H9 (cell line): ENCODE data around the gene FCGBP. TPM values are rescaled to one million over a fixed set of nuclear protein-coding genes. Genes with fewer than 3 reads are reported as not detected.
"Not testable (repeated sequence)": the region's sequence is repeated elsewhere in the genome, so short reads cannot be mapped to it uniquely, and the experiment has no call there.

ENCODE experiments used
- DNase-seq: peaks from one replicate; pipeline ENCODE4 v3.0.0-alpha.2; 2017
- H2AFZ ChIP-seq: one replicate; pipeline ENCODE4 v1.6.1; 2013; ENCODE audit warnings: mild to moderate bottlenecking, low read length, control low read depth, moderate library complexity
- H2AK5ac ChIP-seq: 2 replicates; pipeline ENCODE4 v1.6.1; 2013; ENCODE audit warnings: low read length, control low read depth, mixed read lengths; ENCODE audit not compliant: insufficient read length
- H2BK120ac ChIP-seq: one replicate; pipeline ENCODE4 v1.6.1; 2013; ENCODE audit warnings: low read depth, mild to moderate bottlenecking, low read length, control low read depth, inconsistent platforms; ENCODE audit not compliant: poor library complexity, severe bottlenecking
- H2BK12ac ChIP-seq: 2 replicates; pipeline ENCODE4 v1.6.1; 2013; ENCODE audit warnings: low read length, control low read depth, mixed read lengths, low read depth; ENCODE audit not compliant: insufficient read length
- H2BK15ac ChIP-seq: 2 replicates; pipeline ENCODE4 v1.6.1; 2013; ENCODE audit warnings: low read depth, low read length, control low read depth
- H2BK20ac ChIP-seq: one replicate; pipeline ENCODE4 v1.6.1; 2013; ENCODE audit warnings: low read depth, mild to moderate bottlenecking, low read length, control low read depth, inconsistent platforms; ENCODE audit not compliant: poor library complexity, severe bottlenecking
- H2BK5ac ChIP-seq: 2 replicates; pipeline ENCODE4 v1.6.1; 2013; ENCODE audit warnings: low read length, control low read depth, mixed read lengths; ENCODE audit not compliant: insufficient read length
- H3K14ac ChIP-seq: 2 replicates; pipeline ENCODE4 v1.6.1; 2013; ENCODE audit warnings: low read length, control low read depth; ENCODE audit not compliant: insufficient read depth
- H3K18ac ChIP-seq: 2 replicates; pipeline ENCODE4 v1.6.1; 2013; ENCODE audit warnings: low read depth, mild to moderate bottlenecking, mixed read lengths, low read length, control low read depth; ENCODE audit not compliant: insufficient read length
- H3K23ac ChIP-seq: 2 replicates; pipeline ENCODE4 v1.6.1; 2013; ENCODE audit warnings: low read length, control low read depth, mixed read lengths, low read depth; ENCODE audit not compliant: insufficient read length
- H3K23me2 ChIP-seq: 2 replicates; pipeline ENCODE4 v1.6.1; 2013; ENCODE audit warnings: low read depth, mild to moderate bottlenecking, mixed read lengths, low read length, control low read depth; ENCODE audit not compliant: insufficient read length, poor library complexity, severe bottlenecking
- H3K27ac ChIP-seq: 2 replicates; pipeline ENCODE4 v1.5.1; 2013; ENCODE audit warnings: low read length, control low read depth, mixed read lengths, low read depth; ENCODE audit not compliant: insufficient read length
- H3K27me3 ChIP-seq: 2 replicates; pipeline ENCODE4 v1.6.1; 2013; ENCODE audit warnings: low read length, control low read depth, inconsistent platforms; ENCODE audit not compliant: insufficient read depth
- H3K4ac ChIP-seq: 2 replicates; pipeline ENCODE4 v1.6.1; 2013; ENCODE audit warnings: low read depth, mild to moderate bottlenecking, control low read depth, inconsistent platforms, low read length, moderate library complexity
- H3K4me1 ChIP-seq: 2 replicates; pipeline ENCODE4 v1.6.1; 2013; ENCODE audit warnings: low read length, control low read depth, inconsistent platforms; ENCODE audit not compliant: insufficient read depth
- H3K4me2 ChIP-seq: 2 replicates; pipeline ENCODE4 v1.6.1; 2013; ENCODE audit warnings: low read length, control low read depth, mixed read lengths; ENCODE audit not compliant: insufficient read length, insufficient read depth
- H3K56ac ChIP-seq: 2 replicates; pipeline ENCODE4 v1.6.1; 2013; ENCODE audit warnings: low read depth, mild to moderate bottlenecking, mixed read lengths, low read length, control low read depth; ENCODE audit not compliant: insufficient read length
- H3K79me1 ChIP-seq: 2 replicates; pipeline ENCODE4 v1.6.1; 2013; ENCODE audit warnings: low read depth, mild to moderate bottlenecking, moderate library complexity, low read length, control low read depth, inconsistent platforms; ENCODE audit not compliant: insufficient read depth, poor library complexity, severe bottlenecking
- H3K79me2 ChIP-seq: 2 replicates; pipeline ENCODE4 v1.6.1; 2013; ENCODE audit warnings: low read length, control low read depth, inconsistent platforms; ENCODE audit not compliant: insufficient read depth
- H3K9ac ChIP-seq: 2 replicates; pipeline ENCODE4 v1.6.1; 2013; ENCODE audit warnings: low read length, control low read depth, mixed read lengths; ENCODE audit not compliant: insufficient read length; ENCODE audit errors: extremely low read depth
- H3K9me3 ChIP-seq: one replicate; pipeline ENCODE4 v1.6.1; 2013; ENCODE audit warnings: low read depth, low read length, inconsistent platforms; ENCODE audit not compliant: control insufficient read depth
- H3T11ph ChIP-seq: one replicate; pipeline ENCODE4 v1.6.1; 2013; ENCODE audit warnings: mild to moderate bottlenecking, low read length, control low read depth, inconsistent platforms
- H4K20me1 ChIP-seq: one replicate; pipeline ENCODE4 v1.6.1; 2013; ENCODE audit not compliant: control insufficient read depth, insufficient read length, insufficient read depth
- H4K5ac ChIP-seq: 2 replicates; pipeline ENCODE4 v1.6.1; 2013; ENCODE audit warnings: low read depth, mild to moderate bottlenecking, mixed read lengths, low read length, control low read depth; ENCODE audit not compliant: insufficient read length
- H4K8ac ChIP-seq: replicated peaks from 2 replicates; pipeline ENCODE4 v1.6.1; 2013; ENCODE audit warnings: low read length, control low read depth, mixed read lengths, low read depth; ENCODE audit not compliant: insufficient read length
- H4K91ac ChIP-seq: 2 replicates; pipeline ENCODE4 v1.6.1; 2013; ENCODE audit warnings: low read depth, mild to moderate bottlenecking, moderate library complexity, mixed read lengths, low read length, control low read depth; ENCODE audit not compliant: insufficient read length
- H3K27ac Mint-ChIP-seq, 3 experiments: 2 replicates in 2 of 3; 3 replicates in 1 of 3; pipeline ENCODE4 v1.8.0; 2020 to 2021; ENCODE audit warnings: mixed read lengths in 3 of 3, mild to moderate bottlenecking in 1 of 3, moderate library complexity in 1 of 3
- H3K27me3 Mint-ChIP-seq: 2 replicates; pipeline ENCODE4 v1.8.0; 2021; ENCODE audit warnings: low read depth, mild to moderate bottlenecking, moderate library complexity, mixed read lengths
- H3K36me3 Mint-ChIP-seq, 3 experiments: 2 replicates in 2 of 3; 3 replicates in 1 of 3; pipeline ENCODE4 v1.8.0; 2020 to 2021; ENCODE audit warnings: low read depth in 3 of 3, mixed read lengths in 3 of 3; ENCODE audit not compliant: insufficient read depth in 1 of 3
- H3K4me1 Mint-ChIP-seq, 2 experiments: 2 replicates each; pipeline ENCODE4 v1.8.0; 2020; ENCODE audit warnings: mixed read lengths in 2 of 2
- H3K4me3 Mint-ChIP-seq, 2 experiments: 2 replicates in 1 of 2; 3 replicates in 1 of 2; pipeline ENCODE4 v1.8.0; 2020 to 2021; ENCODE audit warnings: mild to moderate bottlenecking in 2 of 2, mixed read lengths in 2 of 2, moderate library complexity in 1 of 2
- H3K9me3 Mint-ChIP-seq, 2 experiments: 2 replicates in 1 of 2; 3 replicates in 1 of 2; pipeline ENCODE4 v1.8.0; 2020; ENCODE audit warnings: mild to moderate bottlenecking in 2 of 2, mixed read lengths in 2 of 2, moderate library complexity in 1 of 2
- whole genome bisulfite sequencing: extraction: QIAGEN DNeasy Blood & Tissue Kit; methylation state at CpG from one replicate; pipeline ENCODE4 v1.1.7; 2013; ENCODE audit warnings: missing lambda C conversion rate, low lambda C conversion rate, mixed read lengths; ENCODE audit not compliant: insufficient read length; ENCODE audit errors: extremely low coverage; 5-methylcytosine and 5-hydroxymethylcytosine counted together
- total RNA-seq: library from RNA; stranded (reverse); gene quantifications from 2 replicates; pipeline ENCODE4 v1.2.1, GENCODE V29; 2021

Gene FCGBP
- total RNA-seq, 1 experiment from 2014 or later, result 0.13 TPM

DNA sequence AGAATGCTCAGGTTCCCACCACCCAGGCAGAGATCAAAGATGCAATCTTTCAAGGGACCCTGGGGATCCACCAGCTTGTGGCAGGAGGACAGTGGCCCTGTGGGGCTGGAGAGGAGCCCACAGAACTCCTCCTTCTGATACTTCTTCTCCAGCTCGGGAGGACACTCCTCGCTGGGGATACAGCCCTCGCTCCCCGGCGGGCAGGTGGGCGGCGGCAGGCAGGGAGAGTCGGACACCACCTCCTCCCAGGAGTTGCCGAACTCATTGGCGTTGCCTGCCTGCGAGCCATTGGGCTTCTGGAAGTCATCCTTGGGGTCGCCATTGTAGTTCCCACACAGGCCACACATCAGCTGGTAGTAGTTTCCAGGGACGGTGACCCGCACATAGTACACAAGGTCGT, 32.1 kb downstream of the FCGBP start:
- H2BK12ac ChIP-seq, result not testable (repeated sequence)

DNA sequence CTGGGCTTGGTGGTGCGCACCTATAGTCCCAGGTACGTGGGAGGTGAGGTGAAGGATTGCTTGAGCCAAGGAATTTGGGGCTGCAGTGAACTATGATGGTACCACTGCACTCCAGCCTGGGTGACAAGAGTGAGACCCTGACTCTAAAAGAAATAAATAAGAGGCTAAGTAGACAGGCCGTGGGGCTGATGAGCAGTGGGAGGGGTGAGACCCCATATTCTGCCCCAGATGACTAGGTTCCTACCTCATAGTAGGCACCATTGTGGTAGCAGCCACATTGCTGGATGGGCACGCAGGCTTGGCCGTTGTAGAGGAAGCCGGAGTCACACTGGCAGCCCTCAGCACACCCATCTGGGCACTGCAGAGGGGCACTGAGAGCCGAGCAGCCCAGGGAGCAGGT, 32.8 kb downstream of the FCGBP start:
- not testable (repeated sequence) for H3K4me3 Mint-ChIP-seq, H3K14ac ChIP-seq, DNase-seq, H4K8ac ChIP-seq, H3K9me3 ChIP-seq, H3K23me2 ChIP-seq, H3K23ac ChIP-seq, H2BK120ac ChIP-seq, H2BK15ac ChIP-seq, H3K79me1 ChIP-seq, H4K20me1 ChIP-seq, H3K4me2 ChIP-seq, H3K27me3 Mint-ChIP-seq, H3K4ac ChIP-seq, H2BK20ac ChIP-seq, H4K5ac ChIP-seq, H3K56ac ChIP-seq, H3K27ac Mint-ChIP-seq, H4K91ac ChIP-seq, H3K36me3 Mint-ChIP-seq, H3K18ac ChIP-seq, H3K9me3 Mint-ChIP-seq, H3K4me1 ChIP-seq, H2AFZ ChIP-seq, H3K27me3 ChIP-seq, H2AK5ac ChIP-seq, H3K27ac ChIP-seq, H2BK5ac ChIP-seq, H3K79me2 ChIP-seq, H2BK12ac ChIP-seq, H3T11ph ChIP-seq, H3K4me1 Mint-ChIP-seq, H3K9ac ChIP-seq
- no CpG with 5 or more reads among the region's 7 CpGs for WGBS

More for the DNA sequence above, 32.1 kb downstream of the FCGBP start:
- not testable (repeated sequence) for H3K23me2 ChIP-seq, H3K36me3 Mint-ChIP-seq, H3K23ac ChIP-seq, H3K9ac ChIP-seq, H3K79me1 ChIP-seq, H2BK20ac ChIP-seq, H2AFZ ChIP-seq, H4K91ac ChIP-seq, H3K18ac ChIP-seq, H3K4me3 Mint-ChIP-seq, DNase-seq, H3K14ac ChIP-seq, H2AK5ac ChIP-seq, H3K4me1 ChIP-seq, H3K27me3 ChIP-seq, H2BK5ac ChIP-seq, H3K4me1 Mint-ChIP-seq, H3K27ac ChIP-seq, H2BK120ac ChIP-seq, H4K5ac ChIP-seq, H3K4ac ChIP-seq, H3K27ac Mint-ChIP-seq, H3K79me2 ChIP-seq, H3T11ph ChIP-seq, H4K8ac ChIP-seq, H2BK15ac ChIP-seq, H3K9me3 ChIP-seq, H3K4me2 ChIP-seq, H3K27me3 Mint-ChIP-seq, H3K56ac ChIP-seq, H3K9me3 Mint-ChIP-seq, H4K20me1 ChIP-seq
- no CpG with 5 or more reads among the region's 15 CpGs for whole genome bisulfite sequencing
